Measurements from ENCODE around the gene TIE1.

DNA sequence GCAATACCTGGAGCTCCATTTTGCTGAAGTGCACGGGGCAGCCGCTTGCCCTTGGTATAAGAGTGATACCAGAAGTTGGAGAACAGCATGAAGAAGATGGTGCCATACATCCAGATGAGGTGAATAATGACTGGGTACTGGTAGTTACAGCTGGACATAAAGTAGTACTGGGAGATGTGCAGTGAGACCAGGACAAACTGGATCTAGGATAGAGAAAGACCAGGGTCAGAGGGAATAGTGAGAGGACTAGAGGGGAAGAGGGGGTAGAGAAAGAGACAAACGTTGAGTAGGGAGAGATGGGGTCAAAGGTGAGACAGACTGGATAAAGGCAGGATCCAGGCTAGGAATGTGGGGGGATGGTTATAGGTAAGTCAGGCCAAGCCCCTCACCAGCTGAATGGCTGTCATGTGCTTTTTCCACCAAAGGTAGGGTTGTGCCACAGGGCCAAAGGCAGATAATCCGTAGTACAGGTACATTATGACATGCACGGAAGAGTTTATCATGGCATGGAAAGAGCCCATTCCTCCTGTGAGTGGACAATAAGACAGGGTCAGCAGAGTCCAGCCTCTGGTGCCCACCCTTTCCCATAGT lies 63.2 kb downstream of the TIE1 start:
- TF ChIP-seq POLR2A (IDR thresholded peaks at IDR 0.05) = no peak
- TF ChIP-seq, protein P1, sequence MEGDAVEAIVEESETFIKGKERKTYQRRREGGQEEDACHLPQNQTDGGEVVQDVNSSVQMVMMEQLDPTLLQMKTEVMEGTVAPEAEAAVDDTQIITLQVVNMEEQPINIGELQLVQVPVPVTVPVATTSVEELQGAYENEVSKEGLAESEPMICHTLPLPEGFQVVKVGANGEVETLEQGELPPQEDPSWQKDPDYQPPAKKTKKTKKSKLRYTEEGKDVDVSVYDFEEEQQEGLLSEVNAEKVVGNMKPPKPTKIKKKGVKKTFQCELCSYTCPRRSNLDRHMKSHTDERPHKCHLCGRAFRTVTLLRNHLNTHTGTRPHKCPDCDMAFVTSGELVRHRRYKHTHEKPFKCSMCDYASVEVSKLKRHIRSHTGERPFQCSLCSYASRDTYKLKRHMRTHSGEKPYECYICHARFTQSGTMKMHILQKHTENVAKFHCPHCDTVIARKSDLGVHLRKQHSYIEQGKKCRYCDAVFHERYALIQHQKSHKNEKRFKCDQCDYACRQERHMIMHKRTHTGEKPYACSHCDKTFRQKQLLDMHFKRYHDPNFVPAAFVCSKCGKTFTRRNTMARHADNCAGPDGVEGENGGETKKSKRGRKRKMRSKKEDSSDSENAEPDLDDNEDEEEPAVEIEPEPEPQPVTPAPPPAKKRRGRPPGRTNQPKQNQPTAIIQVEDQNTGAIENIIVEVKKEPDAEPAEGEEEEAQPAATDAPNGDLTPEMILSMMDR (IDR thresholded peaks at IDR 0.05) = no peak
